Keratinocyte (primary cell): ENCODE data around the gene ROS1. TPM values are rescaled to one million over a fixed set of nuclear protein-coding genes. Genes with fewer than 3 reads are reported as not detected.

Source experiments
- DNase-seq: peaks from one replicate; pipeline ENCODE4 v3.0.0-alpha.2; 2011; ENCODE audit warnings: low read depth, missing footprints, low spot score
- FAIRE-seq: peaks from 2 replicates; lab custom pipeline; 2011; peaks lifted over from hg19 to GRCh38; lab: Jason Lieb, UNC
- H2AFZ ChIP-seq: 2 replicates; pipeline ENCODE4 v1.6.0; 2012; ENCODE audit warnings: low read length, control low read depth, inconsistent platforms; ENCODE audit not compliant: control insufficient read depth
- H3K27ac ChIP-seq: 2 replicates; pipeline ENCODE4 v1.5.1; 2011; ENCODE audit warnings: low read length; ENCODE audit not compliant: control insufficient read depth, insufficient read depth
- H3K27me3 ChIP-seq: 3 replicates; pipeline ENCODE4 v1.6.0; 2011; ENCODE audit warnings: low read length; ENCODE audit not compliant: control insufficient read depth, insufficient read depth; ENCODE audit errors: extremely low read depth
- H3K36me3 ChIP-seq, 2 experiments: 2 replicates in 1 of 2; 3 replicates in 1 of 2; pipeline ENCODE4 v1.5.1; 2011; ENCODE audit warnings: low read length in 2 of 2, mild to moderate bottlenecking in 1 of 2; ENCODE audit not compliant: control insufficient read depth in 2 of 2, insufficient read depth in 2 of 2; ENCODE audit errors: extremely low read depth in 1 of 2
- H3K4me1 ChIP-seq: 3 replicates; pipeline ENCODE4 v1.5.1; 2011; ENCODE audit warnings: low read length; ENCODE audit not compliant: control insufficient read depth, insufficient read depth; ENCODE audit errors: extremely low read depth
- H3K4me2 ChIP-seq: 3 replicates; pipeline ENCODE4 v1.6.0; 2011; ENCODE audit warnings: low read depth, low read length; ENCODE audit not compliant: control insufficient read depth, insufficient read depth; ENCODE audit errors: extremely low read depth
- H3K4me3 ChIP-seq, 3 experiments: fragments of 200-600 bp in 1 of 3; sonication (generic) in 1 of 3; 2 replicates in 2 of 3; 3 replicates in 1 of 3; pipeline ENCODE4 v1.5.1; 2011 to 2016; ENCODE audit warnings: low read length in 3 of 3, mild to moderate bottlenecking in 3 of 3, control low read depth in 2 of 3, inconsistent platforms in 1 of 3, low read depth in 1 of 3, mixed read lengths in 1 of 3, mixed run types in 1 of 3, moderate library complexity in 1 of 3; ENCODE audit not compliant: control insufficient read depth in 2 of 3, insufficient read depth in 2 of 3; ENCODE audit errors: extremely low read depth in 1 of 3
- H3K79me2 ChIP-seq: 2 replicates; pipeline ENCODE4 v1.6.0; 2012; ENCODE audit warnings: low read length; ENCODE audit not compliant: control insufficient read depth, insufficient read depth
- H3K9ac ChIP-seq: 3 replicates; pipeline ENCODE4 v1.6.0; 2011; ENCODE audit warnings: low read length; ENCODE audit not compliant: control insufficient read depth, insufficient read depth; ENCODE audit errors: extremely low read depth
- H3K9me1 ChIP-seq: 3 replicates; pipeline ENCODE4 v1.6.0; 2011; ENCODE audit warnings: low read length; ENCODE audit not compliant: control insufficient read depth, insufficient read depth; ENCODE audit errors: extremely low read depth
- H3K9me3 ChIP-seq: 2 replicates; pipeline ENCODE4 v1.5.1; 2012; ENCODE audit warnings: low read depth, low read length; ENCODE audit not compliant: control insufficient read depth
- H4K20me1 ChIP-seq: 3 replicates; pipeline ENCODE4 v1.6.0; 2011; ENCODE audit warnings: low read length; ENCODE audit not compliant: control insufficient read depth, insufficient read depth; ENCODE audit errors: extremely low read depth
- CTCF ChIP-seq, 3 experiments: IDR thresholded peaks in 1 of 3; conservative IDR thresholded peaks in 1 of 3; optimal IDR thresholded peaks in 1 of 3; 2 replicates in 2 of 3; 3 replicates in 1 of 3; pipeline versions ENCODE3 to v1.5.1; 2011; ENCODE audit warnings: low read length in 3 of 3, mild to moderate bottlenecking in 3 of 3, moderate library complexity in 2 of 3, control low read depth in 1 of 3, inconsistent platforms in 1 of 3; ENCODE audit not compliant: insufficient read depth in 2 of 3; ENCODE audit errors: extremely low read depth in 1 of 3
- EZH2 ChIP-seq: IDR thresholded peaks from one replicate; pipeline ENCODE4 v1.6.1; 2012; ENCODE audit warnings: inconsistent platforms, mild to moderate bottlenecking, low read length, moderate library complexity
- dilution Hi-C: fragments of 300-500 bp; cut with MboI; formaldehyde crosslinking; loops from one replicate; pipeline ENCODE4 v1.7.0; 2020; ENCODE audit warnings: low sequenced_read_pairs; ENCODE audit not compliant: extremely low pct_ligation_motif_present
- polyA plus RNA-seq, 5 experiments: library from polyadenylated mRNA; depleted of rRNA in 3 of 5; stranded (reverse) in 3 of 5; stranded (forward) in 1 of 5; unstranded in 1 of 5; fragments of >200 nt; gene quantifications; 1 replicate in 1 of 5; 2 replicates in 3 of 5; 3 replicates in 1 of 5; pipeline versions ENCODE4 v1.2.1 to v1.2.3, GENCODE V29; 2011 to 2012; ENCODE audit warnings: missing spikeins in 2 of 5, low read depth in 1 of 5, low replicate concordance in 1 of 5

ROS1 gene
- polyA plus RNA-seq, 1 donor (not counting 4 experiments of a cell fraction or from before 2014, with no cell fraction given) = 0.16 TPM

GRCh38 chr6:117275711-117276110, 150.0 kb downstream of the ROS1 start:
- TF ChIP-seq EZH2 = no peak
- no peak for TF ChIP-seq CTCF (optimal IDR thresholded peaks at IDR 0.05 in 1 of 3, IDR thresholded peaks at IDR 0.05 in 1 of 3, conservative IDR thresholded peaks at IDR 0.05 in 1 of 3; ENCODE audit: extremely low read depth in 1 of 3, insufficient read depth in 2 of 3, low read length in 3 of 3)
- Histone ChIP-seq H3K9me1 (no peaks in the 10 kb centered on the region), H2AFZ (no peak overlapping the region), H3K4me1 (no peaks in the 10 kb centered on the region), H3K27ac (no peak overlapping the region), H3K4me3 (no peak overlapping the region), H3K9me3 (no peaks in the 10 kb centered on the region), H3K9ac (no peak overlapping the region), H4K20me1 (peaks cover 2% of the 10 kb centered on the region), H3K27me3 (peaks cover 55% of the 10 kb centered on the region), H3K79me2 (no peaks in the 10 kb centered on the region), H3K36me3 (no peaks in the 10 kb centered on the region), H3K4me2 (no peak overlapping the region)
- FAIRE-seq (no peak), DNase-seq (no peak)
- dilution Hi-C loops = no loop called here

GRCh38 chr6:117275205-117275604, 150.5 kb downstream of the ROS1 start:
- H3K4me1 ChIP-seq = no peaks in the 10 kb centered on the region
- dilution Hi-C loops = no loop called here
- H3K4me2 ChIP-seq = no peak overlapping the region
- no peak overlapping the region for H3K4me3 ChIP-seq
- H3K9me3 ChIP-seq = no peaks in the 10 kb centered on the region
- no peaks in the 10 kb centered on the region for H3K9me1 ChIP-seq
- TF ChIP-seq EZH2 (no peak), CTCF (optimal IDR thresholded peaks at IDR 0.05 in 1 of 3, IDR thresholded peaks at IDR 0.05 in 1 of 3, conservative IDR thresholded peaks at IDR 0.05 in 1 of 3; ENCODE audit: extremely low read depth in 1 of 3, insufficient read depth in 2 of 3, low read length in 3 of 3) (no peak)
- H3K9ac ChIP-seq = no peak overlapping the region
- peaks cover 2% of the 10 kb centered on the region for H4K20me1 ChIP-seq
- H3K36me3 ChIP-seq = no peaks in the 10 kb centered on the region
- H3K27me3 ChIP-seq = peaks cover 60% of the 10 kb centered on the region
- H3K79me2 ChIP-seq = no peaks in the 10 kb centered on the region
- FAIRE-seq (no peak), DNase-seq (no peak)
- no peak overlapping the region for H3K27ac ChIP-seq
- no peak overlapping the region for H2AFZ ChIP-seq
